ENCODE data around the gene MKRN2OS.

Gene MKRN2OS, protein sequence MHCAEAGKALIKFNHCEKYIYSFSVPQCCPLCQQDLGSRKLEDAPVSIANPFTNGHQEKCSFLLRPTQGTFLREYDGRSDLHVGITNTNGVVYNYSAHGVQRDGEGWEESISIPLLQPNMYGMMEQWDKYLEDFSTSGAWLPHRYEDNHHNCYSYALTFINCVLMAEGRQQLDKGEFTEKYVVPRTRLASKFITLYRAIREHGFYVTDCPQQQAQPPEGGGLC

DNA sequence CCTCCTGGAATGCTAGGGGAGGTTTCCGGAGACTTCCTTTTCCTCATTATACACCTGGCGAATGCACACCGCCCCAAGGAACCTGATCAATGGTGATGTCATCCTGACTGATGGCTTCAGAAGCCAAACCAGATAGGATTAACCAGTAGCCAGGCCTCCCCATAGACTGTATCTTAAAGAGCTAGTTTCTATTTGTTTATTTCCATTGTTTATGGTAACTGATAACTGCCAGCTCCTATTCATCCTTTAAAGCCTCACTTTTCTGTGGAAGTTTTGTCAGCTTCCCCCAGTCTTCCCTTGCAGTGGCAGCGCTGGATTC is at the start of gene MKRN2OS:
TSS of gene MKRN2OS (minus strand) at position 27 of the 319 bp plus-strand sequence. CDS start 35 bp downstream, outside the sequence.
- no peak for DNase-seq (ENCODE audit: low read depth)

DNA sequence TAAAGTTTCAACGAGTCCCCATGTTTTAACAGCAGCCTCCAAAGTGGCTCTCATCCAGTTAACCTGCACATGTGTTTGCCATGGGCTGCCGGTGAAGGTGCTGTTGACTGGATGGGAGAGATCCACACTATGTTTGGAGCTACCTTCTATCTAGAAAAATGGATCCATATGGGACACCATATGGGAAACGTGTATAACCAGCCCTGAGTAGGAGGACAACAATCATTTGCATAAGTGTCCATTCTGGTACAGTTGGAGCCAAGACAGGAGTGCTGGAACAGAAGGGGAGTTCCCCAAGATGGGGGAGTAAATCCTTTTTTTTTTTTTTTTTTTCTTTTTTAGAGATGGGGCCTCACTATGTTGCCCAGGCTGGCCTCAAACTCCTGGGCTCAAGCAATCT is 48.2 kb upstream of the MKRN2OS start:
- no peak for DNase-seq (ENCODE audit: low read depth)

DNA sequence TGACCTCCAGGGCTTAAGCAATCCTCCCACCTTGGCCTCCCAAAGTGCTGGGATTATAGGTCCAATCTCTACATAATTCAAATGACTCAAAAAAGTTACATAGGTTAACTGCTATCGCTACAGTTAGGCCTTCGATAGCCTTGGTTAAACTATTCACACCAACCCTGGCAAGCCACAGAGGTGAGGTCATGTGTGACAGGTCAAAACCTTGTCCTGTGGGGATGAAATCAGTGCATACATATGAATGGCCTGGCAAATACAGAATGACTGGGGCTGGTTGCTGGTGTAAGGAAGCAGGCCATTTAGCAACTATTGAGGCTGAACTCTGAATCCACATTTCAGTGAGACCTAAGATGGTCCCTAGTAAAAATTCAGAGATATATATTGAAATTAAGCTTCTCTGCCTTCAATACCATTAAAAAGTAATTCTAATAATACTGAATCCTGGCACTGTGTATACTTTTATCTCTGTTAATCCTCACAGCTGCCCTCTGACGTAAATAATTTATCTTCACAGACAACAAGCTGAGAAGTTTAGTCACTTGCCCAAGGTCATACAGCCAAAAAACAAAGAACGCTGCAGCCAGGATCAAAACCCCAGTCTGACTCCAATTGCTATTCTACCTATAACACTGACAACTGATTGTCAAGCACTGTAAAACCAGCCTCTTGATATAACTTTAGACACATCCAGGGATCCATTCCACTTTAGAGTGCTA is 46.9 kb upstream of the MKRN2OS start:
- no peak for DNase-seq (ENCODE audit: low read depth)

DNA sequence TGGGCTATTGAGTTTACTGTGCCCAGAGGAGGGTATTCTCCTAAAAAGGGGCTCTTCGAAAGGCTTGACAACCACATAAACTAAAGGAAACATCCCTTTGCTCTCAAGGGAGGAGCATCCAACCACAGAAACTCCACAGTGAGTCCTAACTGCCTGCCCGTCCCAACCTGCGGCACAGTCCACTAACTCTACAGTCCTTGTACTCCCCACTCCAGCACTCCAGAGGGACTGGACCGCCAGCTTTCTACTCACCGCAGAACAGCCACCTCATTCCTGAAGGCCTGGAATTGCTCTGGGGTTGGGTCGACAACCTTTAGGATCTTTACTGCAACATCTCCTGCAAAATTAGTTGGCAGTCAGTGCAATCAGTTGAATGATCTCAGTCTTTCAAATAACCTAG is 46.2 kb upstream of the MKRN2OS start:
- DNase-seq (ENCODE audit: low read depth): no peak

DNA sequence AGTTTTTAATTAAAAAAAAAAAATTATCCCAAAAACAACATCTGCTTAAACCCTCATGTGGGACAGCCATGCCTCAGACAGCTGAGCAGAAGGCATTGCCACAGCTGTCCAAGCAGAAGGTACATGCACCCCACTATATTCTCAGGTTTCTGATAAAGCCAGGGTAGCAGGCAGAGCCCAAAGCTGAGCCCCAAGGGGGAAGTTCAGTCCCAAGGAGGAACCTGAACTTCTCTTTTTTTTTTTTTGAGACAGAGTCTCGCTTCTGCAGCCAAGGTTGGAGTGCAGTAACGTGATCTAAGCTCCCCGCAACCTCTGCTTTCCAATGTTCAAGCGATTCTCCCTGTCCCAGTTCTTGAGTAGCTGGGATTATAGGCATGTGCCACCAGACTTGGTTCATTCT is 44.8 kb upstream of the MKRN2OS start:
- DNase-seq (ENCODE audit: low read depth): no peak

DNA sequence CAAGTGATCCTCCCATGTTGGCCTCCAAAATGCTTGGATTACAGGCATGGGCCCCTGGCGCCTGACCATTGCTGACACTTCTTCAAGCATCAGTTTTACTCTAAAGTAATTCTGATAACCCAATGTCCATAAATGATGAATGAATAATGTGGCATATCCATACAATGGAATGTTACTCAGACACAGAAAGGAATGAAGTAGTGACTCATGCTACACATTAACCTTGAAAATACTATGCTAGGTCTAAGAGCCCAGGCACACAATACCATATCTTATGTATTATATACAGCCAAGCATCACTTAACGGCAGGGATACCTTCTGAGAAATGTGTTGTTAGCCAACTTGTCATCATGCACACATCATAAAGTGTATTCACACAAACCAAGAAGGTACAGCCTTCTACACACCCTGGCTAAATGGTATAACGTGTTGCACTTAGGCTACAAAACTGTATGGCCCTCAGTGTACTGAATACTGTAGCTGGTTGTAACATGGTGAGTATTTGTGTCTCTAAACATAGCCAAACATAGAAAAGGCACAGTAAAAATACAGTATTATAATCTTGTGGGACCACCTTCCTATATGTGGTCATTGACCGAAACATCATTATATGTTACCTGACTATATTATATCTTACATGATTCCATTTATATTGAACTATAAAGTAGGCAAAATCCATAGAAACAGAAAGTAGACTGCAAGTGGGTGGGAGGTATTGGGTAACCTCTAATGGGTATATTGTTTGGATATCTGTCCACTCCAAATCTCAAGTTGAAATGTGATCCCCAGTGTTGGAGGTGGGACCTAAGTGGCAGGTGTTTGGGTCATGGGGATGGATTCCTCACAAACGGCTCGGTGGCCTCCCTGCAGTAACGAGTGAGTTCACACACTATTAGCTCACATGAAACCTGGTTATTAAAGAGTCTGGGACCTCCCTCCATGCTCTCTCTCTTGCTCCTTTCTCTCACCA is 43.0 kb upstream of the MKRN2OS start:
- DNase-seq (ENCODE audit: low read depth): no peak

DNA sequence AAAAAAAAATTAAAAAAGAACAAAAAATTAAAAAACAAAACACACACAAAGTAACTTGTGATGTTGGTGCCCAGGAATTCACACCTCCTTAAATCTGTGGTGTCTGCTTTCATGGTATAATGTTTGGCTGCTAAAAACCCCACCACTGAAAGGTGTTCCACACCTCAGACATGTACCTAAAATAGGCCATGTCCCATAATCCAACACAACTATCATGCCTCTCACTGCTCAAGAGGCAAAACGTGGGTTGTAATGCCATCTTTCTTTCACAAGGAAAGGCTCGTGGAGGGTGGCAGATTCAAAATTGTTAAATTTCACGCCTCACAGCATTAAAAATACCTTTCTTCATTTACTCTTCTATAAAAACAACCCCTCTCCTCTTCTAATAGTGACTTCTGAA is 41.1 kb upstream of the MKRN2OS start:
- no peak for DNase-seq (ENCODE audit: low read depth)

DNA sequence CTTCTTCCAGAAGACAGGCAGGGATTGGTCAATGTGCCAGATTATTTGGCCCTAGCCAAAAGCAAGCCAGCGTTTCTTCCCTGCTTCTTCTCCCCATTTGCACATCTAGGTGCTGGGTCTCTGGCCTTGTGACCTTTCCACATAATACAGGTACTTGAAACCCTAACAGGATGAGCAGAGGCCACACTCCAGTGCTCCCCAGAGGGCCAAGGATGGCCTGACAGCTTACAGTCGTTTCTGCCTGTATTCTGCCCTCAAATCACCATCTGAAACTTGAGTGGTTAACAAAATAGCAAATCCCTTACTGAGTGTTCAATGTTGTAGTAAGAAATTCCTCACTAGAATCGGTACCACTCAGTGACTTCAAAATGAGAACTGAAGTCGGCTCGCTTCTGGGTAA is 40.7 kb upstream of the MKRN2OS start:
- no peak for DNase-seq (ENCODE audit: low read depth)

DNA sequence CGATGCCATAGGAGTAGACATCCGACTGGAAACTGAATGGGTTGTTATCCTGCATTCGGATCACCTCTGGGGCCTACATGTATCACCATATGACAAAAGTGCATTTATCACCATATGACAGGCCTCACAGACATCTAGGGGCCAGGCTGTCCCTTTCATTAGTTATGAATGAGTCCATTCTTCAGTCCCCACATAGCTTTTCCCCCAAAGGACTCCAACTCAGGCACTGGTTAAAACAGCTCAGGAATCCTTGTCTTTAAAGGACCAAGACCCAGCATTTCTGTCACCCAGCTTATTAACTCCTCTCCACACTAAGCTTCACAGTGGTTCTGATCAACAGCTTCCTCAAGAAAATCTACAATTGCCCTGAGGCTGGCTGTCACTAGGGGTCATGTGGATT is 39.9 kb upstream of the MKRN2OS start:
- DNase-seq (ENCODE audit: low read depth): no peak

DNA sequence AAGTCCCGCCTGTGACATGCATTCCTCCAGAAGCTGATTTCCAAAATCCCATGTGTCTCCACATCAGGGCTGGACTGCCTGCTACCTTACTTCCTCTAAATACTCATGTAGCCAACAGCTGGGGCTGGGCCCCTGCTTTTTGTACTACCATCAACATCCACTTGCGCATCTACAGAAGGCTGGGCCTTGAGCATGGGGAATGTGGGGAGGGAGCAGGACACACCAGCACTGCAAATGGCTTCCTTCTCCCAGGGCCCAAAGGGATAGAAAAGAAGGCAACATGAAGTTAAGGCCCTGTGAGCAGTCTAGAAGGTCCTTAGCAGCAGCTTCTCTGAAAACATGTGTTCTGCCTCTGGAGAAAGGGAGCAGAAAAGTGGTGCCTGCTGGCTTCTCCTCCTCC is 38.8 kb upstream of the MKRN2OS start:
- no peak for DNase-seq (ENCODE audit: low read depth)

DNA sequence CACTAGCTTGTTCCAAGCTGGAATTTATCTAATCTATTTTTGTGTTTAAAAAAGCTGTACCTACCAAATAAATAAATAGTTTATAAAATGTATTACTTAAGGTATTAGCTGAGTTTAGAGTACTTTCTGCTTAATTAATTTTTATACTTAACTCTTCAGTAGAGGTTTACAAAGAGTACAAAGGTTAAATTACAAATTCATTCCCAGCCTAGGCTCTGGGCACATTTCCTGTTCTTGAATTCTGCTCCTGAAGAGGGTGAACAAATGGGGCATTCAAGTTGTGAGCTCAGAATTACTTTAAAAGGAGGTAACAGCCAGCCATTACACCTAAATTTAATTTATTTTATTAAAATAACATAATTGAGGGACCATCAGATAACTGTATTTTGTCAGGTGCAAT is 38.0 kb upstream of the MKRN2OS start:
- no peak for DNase-seq (ENCODE audit: low read depth)

DNA sequence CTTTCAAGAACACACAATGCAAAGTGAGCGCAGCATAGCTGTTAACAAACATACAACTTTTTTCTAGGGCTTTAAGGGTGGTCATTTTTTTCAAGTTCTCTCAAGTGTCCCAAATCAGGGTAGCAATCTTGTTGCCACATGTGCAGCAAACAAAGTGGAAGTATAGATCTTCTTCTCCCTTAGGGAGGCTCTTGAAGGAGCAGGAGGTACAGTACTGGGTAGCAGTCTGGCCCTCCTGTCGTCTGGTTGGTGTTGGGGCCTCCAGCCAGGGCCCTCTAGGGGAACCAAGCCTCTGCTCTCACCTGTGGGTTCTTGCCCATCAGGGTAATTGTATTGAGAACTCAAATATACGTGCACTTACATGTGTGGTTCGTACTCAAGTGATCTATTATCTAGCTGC is 37.4 kb upstream of the MKRN2OS start:
- no peak for DNase-seq (ENCODE audit: low read depth)

DNA sequence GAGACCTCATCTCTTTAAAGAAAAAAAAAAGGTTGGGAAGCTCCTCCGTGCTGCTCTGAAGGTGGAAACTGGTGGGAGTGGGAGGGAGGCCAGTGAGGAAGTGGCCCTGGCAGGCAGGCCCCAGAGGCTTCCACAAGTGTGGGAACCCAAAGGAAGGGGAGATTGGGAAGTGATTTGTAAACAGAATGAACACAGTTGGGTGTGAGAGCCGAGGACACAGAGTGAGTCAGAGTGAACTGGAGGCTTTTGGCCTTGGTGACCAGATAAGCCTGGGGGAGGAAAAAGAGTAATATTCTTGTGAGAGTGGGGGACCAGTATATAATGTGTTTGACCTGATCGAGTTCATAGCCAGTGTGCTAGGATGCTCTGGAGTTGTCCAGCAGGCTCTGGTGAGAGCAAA is 34.6 kb upstream of the MKRN2OS start:
- DNase-seq (ENCODE audit: low read depth): no peak

DNA sequence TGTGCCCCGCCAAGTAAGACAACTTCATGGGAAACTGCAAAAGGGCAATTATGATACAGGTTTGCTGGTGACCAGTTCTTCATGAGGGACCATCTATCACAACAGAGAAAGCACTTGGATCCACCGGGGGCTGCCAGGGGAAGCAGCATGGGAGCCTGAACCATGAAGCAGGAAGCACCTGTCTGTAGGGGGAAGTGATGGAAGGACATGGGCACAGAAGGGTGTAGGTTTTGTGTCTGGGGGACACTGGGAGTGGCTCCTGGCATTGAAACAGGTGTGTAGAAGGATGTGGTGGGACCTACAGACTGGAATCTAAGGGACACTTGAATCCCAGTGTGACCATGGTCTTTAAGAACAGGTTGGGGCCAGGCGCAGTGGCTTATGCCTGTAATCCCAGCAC is 34.2 kb upstream of the MKRN2OS start:
- no peak for DNase-seq (ENCODE audit: low read depth)

DNA sequence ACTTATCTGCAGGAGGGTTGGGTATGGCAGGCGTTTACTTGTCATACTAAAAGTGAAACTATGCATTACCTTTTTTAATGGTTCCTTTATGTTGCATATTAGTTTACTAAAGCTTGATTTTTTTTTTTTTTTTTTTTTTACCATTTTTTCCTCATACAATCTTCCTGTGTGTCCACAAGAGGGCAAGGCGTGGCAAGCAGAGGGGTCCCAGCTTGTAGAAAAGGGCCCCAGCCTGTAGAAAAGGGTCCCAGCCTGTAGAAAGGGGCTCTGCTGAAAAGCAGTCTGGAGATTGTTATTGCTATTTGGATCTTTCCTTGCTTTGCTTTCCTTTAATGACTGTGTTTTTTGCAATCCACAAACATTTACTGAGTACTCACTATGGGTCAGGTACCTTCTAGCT is 33.4 kb upstream of the MKRN2OS start:
- no peak for DNase-seq (ENCODE audit: low read depth)

DNA sequence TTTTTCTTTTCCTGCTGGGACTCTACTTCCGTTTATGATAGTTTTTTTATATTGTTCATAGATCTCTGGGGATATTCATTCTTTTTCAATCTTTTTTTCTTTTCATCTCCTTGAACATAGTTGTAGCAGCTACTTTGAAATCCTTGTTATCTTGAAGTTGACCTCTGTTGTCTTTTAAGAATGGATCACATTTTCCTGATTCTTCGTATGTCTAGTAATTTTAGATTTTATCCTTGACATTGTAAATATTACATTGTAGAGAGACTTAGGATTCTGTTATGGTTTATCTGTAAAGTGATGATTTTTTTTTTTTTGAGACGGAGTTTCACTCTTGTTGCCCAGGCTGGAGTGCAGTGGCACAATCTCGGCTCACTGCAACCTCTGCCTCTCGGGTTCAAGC is 32.1 kb upstream of the MKRN2OS start:
- DNase-seq (ENCODE audit: low read depth): no peak

DNA sequence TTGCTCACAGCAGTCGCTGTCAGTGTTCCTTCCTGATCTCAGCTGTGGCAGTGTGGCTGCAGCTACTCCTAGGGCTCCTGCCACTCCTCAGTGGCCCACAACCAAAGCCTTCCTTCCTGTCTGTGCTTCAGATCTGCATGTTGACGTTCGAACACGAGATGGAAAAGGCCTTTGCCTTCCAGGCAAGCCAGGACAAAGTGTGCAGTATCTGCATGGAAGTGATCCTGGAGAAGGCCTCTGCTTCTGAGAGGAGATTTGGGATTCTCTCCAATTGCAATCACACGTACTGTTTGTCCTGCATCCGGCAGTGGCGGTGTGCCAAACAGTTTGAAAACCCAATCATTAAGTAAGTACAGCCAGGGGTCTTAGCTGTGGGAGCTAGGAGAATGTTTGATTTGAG is 29.4 kb upstream of the MKRN2OS start:
- no peak for DNase-seq (ENCODE audit: low read depth)

DNA sequence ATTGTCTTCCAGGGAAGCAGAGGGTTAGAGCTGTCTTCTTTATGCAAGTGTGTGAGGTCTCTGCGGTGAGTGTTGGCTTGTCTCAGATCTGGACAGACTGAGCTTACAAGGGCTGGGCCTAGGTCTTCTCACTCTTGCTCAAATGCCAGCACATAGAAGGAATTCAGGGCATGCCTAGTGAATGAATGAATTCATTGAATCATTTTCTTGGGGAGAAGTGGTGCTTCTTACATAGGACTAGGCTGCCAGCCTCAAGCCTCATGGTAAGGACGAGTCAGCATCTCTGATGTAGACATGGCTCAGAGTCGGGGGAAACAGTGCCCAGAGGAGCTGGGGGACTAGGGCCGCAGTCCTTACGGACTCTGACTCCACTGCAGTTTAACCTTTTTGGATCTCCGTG is 28.8 kb upstream of the MKRN2OS start:
- DNase-seq (ENCODE audit: low read depth): no peak

DNA sequence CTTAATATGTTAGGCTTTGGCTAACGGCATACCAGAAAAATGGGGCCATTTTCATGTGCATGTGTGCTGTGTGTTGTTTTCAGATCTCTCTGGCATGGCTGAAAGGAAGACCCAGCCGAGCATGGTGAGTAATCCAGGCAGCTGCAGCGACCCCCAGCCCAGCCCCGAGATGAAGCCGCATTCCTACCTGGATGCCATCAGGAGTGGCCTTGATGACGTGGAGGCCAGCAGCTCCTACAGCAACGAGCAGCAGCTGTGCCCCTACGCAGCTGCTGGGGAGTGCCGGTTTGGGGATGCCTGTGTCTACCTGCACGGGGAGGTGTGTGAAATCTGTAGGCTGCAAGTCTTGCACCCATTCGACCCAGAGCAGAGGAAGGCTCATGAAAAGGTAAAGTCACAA is 26.7 kb upstream of the MKRN2OS start:
- no peak for DNase-seq (ENCODE audit: low read depth)

DNA sequence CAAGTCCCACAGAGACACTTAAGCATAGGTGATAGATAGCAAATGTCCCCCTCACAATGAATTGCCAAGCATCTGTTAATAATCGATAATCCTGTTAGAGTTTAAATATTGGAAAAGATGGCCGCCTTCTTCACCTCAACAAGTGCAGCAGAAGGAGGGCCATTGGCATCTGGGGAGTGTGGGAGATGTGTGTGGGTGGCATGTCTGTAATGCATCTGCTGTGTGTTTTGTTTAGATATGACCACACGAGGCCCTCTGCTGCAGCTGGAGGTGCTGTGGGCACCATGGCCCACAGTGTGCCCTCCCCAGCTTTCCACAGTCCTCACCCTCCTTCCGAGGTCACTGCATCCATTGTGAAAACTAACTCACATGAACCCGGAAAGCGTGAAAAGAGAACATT is 24.5 kb upstream of the MKRN2OS start:
- no peak for DNase-seq (ENCODE audit: low read depth)

DNA sequence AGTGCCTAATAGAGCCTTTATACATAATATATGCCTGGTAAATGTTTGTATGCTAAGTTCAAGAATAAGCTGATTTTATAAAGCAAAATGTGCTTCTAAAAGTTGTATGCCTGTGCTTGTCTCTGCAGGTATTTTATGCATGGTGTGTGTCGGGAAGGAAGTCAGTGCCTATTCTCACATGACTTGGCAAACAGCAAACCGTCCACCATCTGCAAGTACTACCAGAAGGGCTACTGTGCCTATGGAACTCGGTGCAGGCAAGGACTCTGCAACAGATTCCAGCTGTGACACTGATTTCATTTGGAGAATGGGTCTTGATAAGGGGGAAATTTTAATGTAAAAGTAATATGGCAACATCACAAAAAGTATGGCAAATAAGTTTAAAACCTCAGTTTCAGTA is 23.4 kb upstream of the MKRN2OS start:
- DNase-seq (ENCODE audit: low read depth): no peak

DNA sequence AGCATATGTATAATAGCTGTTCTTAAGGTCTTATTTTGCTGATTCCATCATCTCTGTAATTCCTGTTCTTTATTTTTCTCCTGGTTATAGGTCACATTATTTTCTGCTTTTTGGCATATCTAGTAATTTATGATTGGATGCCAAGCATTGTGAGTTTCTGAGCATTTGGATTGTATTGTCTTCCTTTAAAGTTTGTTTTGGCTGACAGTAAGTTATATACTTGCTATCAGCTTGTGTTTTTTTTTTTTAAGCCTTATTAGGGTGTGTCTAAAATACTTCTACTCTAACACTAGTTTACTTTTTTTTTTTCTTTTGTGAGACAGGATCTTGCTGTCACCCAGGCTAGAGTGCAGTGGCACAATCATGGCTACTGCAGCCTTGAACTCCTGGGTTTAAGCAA is 21.7 kb upstream of the MKRN2OS start:
- DNase-seq (ENCODE audit: low read depth): no peak

DNA sequence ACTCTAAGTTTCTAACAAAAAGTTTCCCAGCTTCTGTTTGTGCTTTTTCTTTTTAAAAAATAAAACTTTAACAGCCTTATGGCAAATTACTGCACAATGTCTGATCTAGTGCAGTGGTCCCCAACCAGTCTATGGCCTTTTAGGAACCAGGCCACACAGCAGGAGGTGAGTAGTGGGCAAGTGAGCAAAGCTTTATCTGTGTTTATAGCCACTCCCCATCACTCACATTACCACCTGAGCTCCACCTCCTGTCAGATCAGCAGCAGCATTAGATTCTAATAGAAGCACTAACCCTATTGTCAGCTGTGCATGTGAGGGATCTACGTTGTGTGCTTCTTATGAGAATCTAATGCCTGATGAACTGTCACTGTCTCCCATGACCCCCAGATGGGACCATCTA is 17.2 kb upstream of the MKRN2OS start:
- DNase-seq (ENCODE audit: low read depth): no peak
